IMR-90 (cell line): ENCODE results near the gene IL4R. TPM values are rescaled to one million over a fixed set of nuclear protein-coding genes. Genes with fewer than 3 reads are reported as not detected.

Source experiments
- ATAC-seq: fragments of 200-7000 bp; cut with Tn5 transposase; 2 replicates; pipeline ENCODE4 v1.9.1; 2020; ENCODE audit warnings: low read depth, mild to moderate bottlenecking, moderate library complexity
- BruUV-seq: library from RNA; stranded (reverse); fragments of 400-500 nt; replicated peaks from 2 replicates; lab custom pipeline; 2021; lab: Mats Ljungman, UMichigan
- CTCF ChIA-PET: fragments of 300-600 bp; formaldehyde crosslinking; extraction: SDS; loops from one replicate; lab custom pipeline; 2021; ENCODE audit warnings: antibody characterized with exemption; lab: Yijun Ruan, JAX
- POLR2A ChIA-PET: fragments of 300-600 bp; sonication (Branson Sonifier 250); formaldehyde crosslinking; loops from one replicate; lab custom pipeline; 2022; ENCODE audit warnings: antibody characterized with exemption; ENCODE audit not compliant: unreplicated experiment; lab: Charles Lee
- DNase-seq: peaks from one replicate; pipeline ENCODE4 v3.0.0; 2013
- H2AFZ ChIP-seq: replicated peaks from 2 replicates; pipeline ENCODE3; 2013; ENCODE audit warnings: low read length, mild to moderate bottlenecking; ENCODE audit not compliant: poor library complexity
- H2AK5ac ChIP-seq: 2 replicates; pipeline ENCODE4 v1.6.1; 2013; ENCODE audit warnings: low read depth, low read length, inconsistent platforms
- H2AK9ac ChIP-seq: replicated peaks from 2 replicates; pipeline ENCODE3; 2013; ENCODE audit warnings: mild to moderate bottlenecking, low read depth, low read length, moderate library complexity; ENCODE audit not compliant: poor library complexity
- H2BK120ac ChIP-seq: 2 replicates; pipeline ENCODE4 v1.6.1; 2013; ENCODE audit warnings: low read depth, low read length, inconsistent platforms
- H2BK15ac ChIP-seq: 3 replicates; pipeline ENCODE4 v1.6.1; 2013; ENCODE audit warnings: low read depth, low read length, inconsistent platforms
- H2BK20ac ChIP-seq: 2 replicates; pipeline ENCODE4 v1.6.1; 2013; ENCODE audit warnings: low read depth, mild to moderate bottlenecking, inconsistent platforms, low read length, moderate library complexity
- H2BK5ac ChIP-seq: 2 replicates; pipeline ENCODE4 v1.6.1; 2013; ENCODE audit warnings: mild to moderate bottlenecking, low read depth, low read length, inconsistent platforms; ENCODE audit not compliant: poor library complexity, severe bottlenecking
- H3K14ac ChIP-seq: replicated peaks from 2 replicates; pipeline ENCODE4 v1.6.1; 2013; ENCODE audit warnings: low read depth, low read length, inconsistent platforms
- H3K18ac ChIP-seq: 2 replicates; pipeline ENCODE4 v1.6.1; 2013; ENCODE audit warnings: low read depth, low read length, control low read depth
- H3K23ac ChIP-seq: 2 replicates; pipeline ENCODE4 v1.6.1; 2013; ENCODE audit warnings: low read depth, low read length, inconsistent platforms
- H3K27ac ChIP-seq: 2 replicates; pipeline ENCODE4 v1.5.1; 2013; ENCODE audit warnings: mild to moderate bottlenecking, control low read depth, low read length; ENCODE audit not compliant: insufficient read depth
- H3K27me3 ChIP-seq: 2 replicates; pipeline ENCODE4 v1.6.1; 2013; ENCODE audit warnings: low read length; ENCODE audit not compliant: control insufficient read depth, insufficient read depth
- H3K36me3 ChIP-seq: 2 replicates; pipeline ENCODE4 v1.6.1; 2013; ENCODE audit warnings: low read length, mixed read lengths; ENCODE audit not compliant: control insufficient read depth, insufficient read depth
- H3K4ac ChIP-seq: 2 replicates; pipeline ENCODE4 v1.6.1; 2013; ENCODE audit warnings: low read depth, low read length, inconsistent platforms
- H3K4me1 ChIP-seq: 2 replicates; pipeline ENCODE4 v1.6.1; 2013; ENCODE audit warnings: low read length, mixed read lengths; ENCODE audit not compliant: control insufficient read depth, insufficient read depth
- H3K4me2 ChIP-seq: 2 replicates; pipeline ENCODE4 v1.6.1; 2013; ENCODE audit warnings: low read depth, mild to moderate bottlenecking, control low read depth, low read length, moderate library complexity
- H3K4me3 ChIP-seq: 2 replicates; pipeline ENCODE4 v1.5.1; 2013; ENCODE audit warnings: low read depth, mild to moderate bottlenecking, control low read depth, low read length, moderate library complexity; ENCODE audit not compliant: insufficient read depth
- H3K56ac ChIP-seq: 2 replicates; pipeline ENCODE4 v1.6.1; 2013; ENCODE audit warnings: low read length, inconsistent platforms; ENCODE audit not compliant: insufficient read depth; ENCODE audit errors: extremely low read depth
- H3K79me1 ChIP-seq, 2 experiments: 2 replicates each; pipeline ENCODE4 v1.6.1; 2013; ENCODE audit warnings: low read length in 2 of 2, inconsistent platforms in 1 of 2, low read depth in 1 of 2
- H3K9ac ChIP-seq: 2 replicates; pipeline ENCODE4 v1.6.1; 2013; ENCODE audit warnings: low read depth, low read length, control low read depth
- H3K9me1 ChIP-seq: 2 replicates; pipeline ENCODE4 v1.6.1; 2013; ENCODE audit warnings: low read length, inconsistent platforms; ENCODE audit not compliant: insufficient read depth
- H3K9me3 ChIP-seq: 2 replicates; pipeline ENCODE4 v1.6.1; 2013; ENCODE audit warnings: low read length; ENCODE audit not compliant: control insufficient read depth, insufficient read depth
- H4K20me1 ChIP-seq: 2 replicates; pipeline ENCODE4 v1.6.1; 2013; ENCODE audit warnings: low read length, inconsistent platforms; ENCODE audit not compliant: insufficient read depth
- H4K5ac ChIP-seq: 2 replicates; pipeline ENCODE4 v1.6.1; 2013; ENCODE audit warnings: mild to moderate bottlenecking, low read depth, low read length, control low read depth
- H4K8ac ChIP-seq, 2 experiments: 2 replicates each; pipeline ENCODE4 v1.6.1; 2013; ENCODE audit warnings: low read depth in 2 of 2, low read length in 2 of 2, control low read depth in 1 of 2, inconsistent platforms in 1 of 2
- H4K91ac ChIP-seq: 2 replicates; pipeline ENCODE4 v1.6.1; 2013; ENCODE audit warnings: low read depth, low read length, inconsistent platforms; ENCODE audit not compliant: insufficient read depth
- CTCF ChIP-seq: conservative IDR thresholded peaks from 2 replicates; pipeline ENCODE4 v1.5.1; 2012; ENCODE audit warnings: mild to moderate bottlenecking, low read depth, low read length, improper control_type of control experiment
- ELK1 ChIP-seq: fragments of 150-350 bp; IDR thresholded peaks from 2 replicates; pipeline ENCODE4 v1.6.1; 2016; ENCODE audit warnings: low read depth, mild to moderate bottlenecking, low read length, moderate library complexity, borderline replicate concordance
- FOS ChIP-seq: fragments of 150-350 bp; IDR thresholded peaks from 2 replicates; pipeline ENCODE4 v1.6.1; 2016; ENCODE audit warnings: low read depth, low read length
- MAFK ChIP-seq: IDR thresholded peaks from 2 replicates; pipeline ENCODE4 v1.6.1; 2012; ENCODE audit warnings: low read depth, low read length, improper control_type of control experiment
- MAZ ChIP-seq: IDR thresholded peaks from 2 replicates; pipeline ENCODE4 v1.6.1; 2012; ENCODE audit warnings: low read depth, mild to moderate bottlenecking, low read length, improper control_type of control experiment, moderate library complexity, borderline replicate concordance
- MXI1 ChIP-seq: IDR thresholded peaks from 2 replicates; pipeline ENCODE4 v1.6.1; 2012; ENCODE audit warnings: low read depth, mild to moderate bottlenecking, low read length, moderate library complexity, borderline replicate concordance
- RCOR1 ChIP-seq: IDR thresholded peaks from 2 replicates; pipeline ENCODE4 v1.6.1; 2012; ENCODE audit warnings: mild to moderate bottlenecking, low read length, improper control_type of control experiment; ENCODE audit not compliant: insufficient replicate concordance
- SMC3 ChIP-seq: fragments of 150-350 bp; IDR thresholded peaks from 2 replicates; pipeline ENCODE4 v1.6.1; 2016; ENCODE audit warnings: low read depth, mild to moderate bottlenecking, antibody characterized with exemption, low read length, moderate library complexity
- USF2 ChIP-seq: fragments of 150-350 bp; IDR thresholded peaks from 2 replicates; pipeline ENCODE4 v1.6.1; 2017; ENCODE audit warnings: mild to moderate bottlenecking, antibody characterized with exemption, low read length, low read depth
- WGBS, 2 experiments: methylation state at CpG; one replicate each; pipeline versions ENCODE4 v1.1.5 to v1.1.7; 2013; ENCODE audit warnings: missing lambda C conversion rate in 2 of 2; ENCODE audit not compliant: insufficient read length in 1 of 2; ENCODE audit errors: extremely low coverage in 2 of 2; 5-methylcytosine and 5-hydroxymethylcytosine counted together
- dilution Hi-C: fragments of 300-500 bp; cut with HindIII; formaldehyde crosslinking; loops from one replicate; pipeline ENCODE4 v1.14.3; 2018; ENCODE audit warnings: low sequenced_read_pairs; ENCODE audit not compliant: unreplicated experiment
- in situ Hi-C: fragments of 300-500 bp; cut with MboI; formaldehyde crosslinking; loops from 3 replicates; pipeline ENCODE4 v1.14.3; 2019; ENCODE audit warnings: low sequenced_read_pairs, inconsistent platforms, mixed read lengths
- intact Hi-C: fragments of 100-400 bp; cut with micrococcal nuclease; formaldehyde crosslinking; loops from 2 replicates; pipeline ENCODE4 v1.10.0; 2022
- polyA plus RNA-seq, 3 experiments: library from polyadenylated mRNA; depleted of rRNA; stranded (reverse); fragments of >200 nt; gene quantifications; 2 replicates each; pipeline ENCODE4 v1.2.3, GENCODE V29; 2012; ENCODE audit warnings: low replicate concordance in 1 of 3
- total RNA-seq: library from RNA; depleted of rRNA; stranded (reverse); fragments of >200 nt; gene quantifications from 2 replicates; pipeline ENCODE4 v1.2.3, GENCODE V29; 2012

IL4R gene
- total and polyA plus RNA-seq, 2 of the 4 experiments (the other 2 are of a cell fraction): 6.3 to 18.7 TPM

- Histone ChIP-seq H2AK9ac (no peak overlapping the region), H4K91ac (peak overlapping the region; percentile 86; the same call in 1 of the 2 replicates), H2BK20ac (no peak overlapping the region; the same call in 1 of the 2 replicates), H3K4me2 (no peak overlapping the region), H3K9me1 (peaks cover 25% of the 10 kb centered on the region), H3K18ac (no peak overlapping the region), H2AK5ac (no peak overlapping the region; the same call in 1 of the 2 replicates), H3K4me1 (peaks cover 20% of the 10 kb centered on the region), H3K14ac (no peak overlapping the region), H3K4ac (peak overlapping the region; percentile 84), H2BK5ac (no peak overlapping the region), H3K23ac (peak overlapping the region; percentile 49; the same call in 1 of the 2 replicates), H3K79me1 (peaks cover 6 to 22% of the 10 kb centered on the region in 2 experiments; a peak in 2 of 4 replicates), H2BK120ac (peak overlapping the region; percentile 42; the same call in 1 of the 2 replicates), H3K27ac (no peak overlapping the region), H3K4me3 (no peak overlapping the region), H3K9me3 (no peaks in the 10 kb centered on the region), H3K27me3 (no peaks in the 10 kb centered on the region), H3K56ac (no peak overlapping the region), H2BK15ac (peak overlapping the region; percentile 76; the same call in 2 of the 3 replicates), H3K9ac (no peak overlapping the region), H4K8ac (no peak overlapping the region; a peak in 1 of 4 replicates), H4K5ac (no peak overlapping the region), H4K20me1 (no peaks in the 10 kb centered on the region), H2AFZ (no peak overlapping the region), H3K36me3 (no peaks in the 10 kb centered on the region)
- ChIA-PET POLR2A (no interaction called here), CTCF (no interaction called here)
- 94% methylated on average over 3 of the region's 6 CpGs; no CpG with 5 or more reads in 1 of the 2 experiments for WGBS, 2 experiments
- dilution Hi-C loops: no loop called here
- no peak for ATAC-seq
- intact Hi-C loops: no loop called here
- no peak for TF ChIP-seq FOS
- no peak for TF ChIP-seq MAFK
- no peak for TF ChIP-seq USF2
- no peak for TF ChIP-seq RCOR1
- TF ChIP-seq MAZ: no peak
- TF ChIP-seq MXI1: no peak
- TF ChIP-seq CTCF: no peak
- no peak for TF ChIP-seq ELK1
- no peak for TF ChIP-seq SMC3
- in situ Hi-C loops: no loop called here
- BruUV-seq: no TSS peak
- DNase-seq: no peak
These were observed 89.8 kb downstream of the IL4R start for GRCh38 chr16:27403601-27403992.
